ENCODE data around the gene PLSCR1.
A peak's percentile ranks its signal among the peaks of the same experiment; 100 is the strongest.

Gene PLSCR1

GRCh38 chr3:146544002-146544928 is at the start of gene PLSCR1:
TSS of gene PLSCR1 (minus strand) at chr3:146544607. CDS start at chr3:146536552, 8,055 bp downstream.
- peak; percentile 83 for DNase-seq

GRCh38 chr3:146593776-146594175 is 49.4 kb upstream of the PLSCR1 start:
- no peak for DNase-seq

GRCh38 chr3:146590521-146590920 is 46.1 kb upstream of the PLSCR1 start:
- DNase-seq = peak; percentile 19

GRCh38 chr3:146589899-146590508 is 45.6 kb upstream of the PLSCR1 start:
- DNase-seq = peak; percentile 30

GRCh38 chr3:146585156-146585555 is 40.7 kb upstream of the PLSCR1 start:
- DNase-seq = no peak

GRCh38 chr3:146581951-146582467 is 37.6 kb upstream of the PLSCR1 start:
- no peak for DNase-seq

GRCh38 chr3:146581080-146581601 is 36.7 kb upstream of the PLSCR1 start:
- DNase-seq = no peak

GRCh38 chr3:146577662-146578061 is 33.3 kb upstream of the PLSCR1 start:
- DNase-seq = peak; percentile 56

- no peak for DNase-seq
Observed at GRCh38 chr3:146575636-146576035, 31.2 kb upstream of the PLSCR1 start.

- DNase-seq = no peak
Observed at GRCh38 chr3:146574173-146574572, 29.8 kb upstream of the PLSCR1 start.

GRCh38 chr3:146569314-146569713 is 24.9 kb upstream of the PLSCR1 start:
- no peak for DNase-seq

- DNase-seq = no peak
Observed at GRCh38 chr3:146566138-146566537, 21.7 kb upstream of the PLSCR1 start.

GRCh38 chr3:146561879-146562278 is 17.5 kb upstream of the PLSCR1 start:
- no peak for DNase-seq

GRCh38 chr3:146561463-146561862 is 17.1 kb upstream of the PLSCR1 start:
- DNase-seq = no peak

- no peak for DNase-seq
Observed at GRCh38 chr3:146560678-146561077, 16.3 kb upstream of the PLSCR1 start.

- DNase-seq = no peak
Observed at GRCh38 chr3:146559388-146559787, 15.0 kb upstream of the PLSCR1 start.

GRCh38 chr3:146558781-146559180 is 14.4 kb upstream of the PLSCR1 start:
- no peak for DNase-seq

- DNase-seq = no peak
Observed at GRCh38 chr3:146557745-146558144, 13.3 kb upstream of the PLSCR1 start.

- no peak for DNase-seq
Observed at GRCh38 chr3:146555311-146555710, 10.9 kb upstream of the PLSCR1 start.

- DNase-seq = no peak
Observed at GRCh38 chr3:146554151-146554760, 9.8 kb upstream of the PLSCR1 start.

- DNase-seq = no peak
Observed at GRCh38 chr3:146550743-146551510, 6.5 kb upstream of the PLSCR1 start.

- DNase-seq = no peak
Observed at GRCh38 chr3:146550070-146550615, 5.7 kb upstream of the PLSCR1 start.

All from NCI-H526 treated with DMSO at 0.1 percent for 48 hours (cell line).